Coronary artery (tissue), 2 donors: ENCODE results near the gene CTPS2.
"Not testable (repeated sequence)": the region's sequence is repeated elsewhere in the genome, so short reads cannot be mapped to it uniquely, and the experiment has no call there.

ENCODE experiments used
- DNase-seq: peaks from one replicate; pipeline ENCODE4 v3.0.0-alpha.2; 2017; ENCODE audit warnings: low spot score
- H3K27ac ChIP-seq, 2 donors: fragments of 200-600 bp; sonication (generic); one replicate each; pipeline ENCODE4 v1.5.1; 2016 to 2019
- H3K4me3 ChIP-seq: fragments of 200-600 bp; sonication (generic); 2 replicates; pipeline ENCODE4 v1.5.1; 2016; ENCODE audit warnings: mild to moderate bottlenecking, moderate library complexity
- TF ChIP-seq, protein P1 (sequence below): fragments of 200-600 bp; sonication (generic); IDR thresholded peaks from one replicate; pipeline ENCODE4 v1.5.1; 2019; ENCODE audit warnings: antibody characterized with exemption

The CTPS2 gene

DNA sequence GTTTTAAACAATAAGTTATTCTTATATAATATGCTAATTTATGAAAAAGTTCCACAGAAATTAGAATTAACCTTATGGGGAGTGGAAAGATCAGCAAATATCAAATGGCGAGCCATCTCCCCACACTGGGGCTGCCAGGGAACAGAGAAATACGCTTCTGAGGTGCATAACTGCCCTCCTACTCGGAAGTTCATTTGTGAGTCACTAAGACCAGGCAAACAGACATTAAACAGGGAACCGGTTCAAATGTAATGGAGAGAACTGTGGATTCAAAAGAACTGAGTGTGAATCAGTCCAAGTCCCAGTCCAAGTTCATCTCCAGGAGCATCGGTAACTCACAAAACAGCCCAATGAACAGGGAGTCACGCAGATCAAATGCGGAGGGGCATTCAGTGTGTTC lies 73.9 kb downstream of the CTPS2 start:
- H3K27ac ChIP-seq: no peak overlapping the region
- H3K4me3 ChIP-seq: no peak overlapping the region
- no peak for DNase-seq
- TF ChIP-seq, protein P1, sequence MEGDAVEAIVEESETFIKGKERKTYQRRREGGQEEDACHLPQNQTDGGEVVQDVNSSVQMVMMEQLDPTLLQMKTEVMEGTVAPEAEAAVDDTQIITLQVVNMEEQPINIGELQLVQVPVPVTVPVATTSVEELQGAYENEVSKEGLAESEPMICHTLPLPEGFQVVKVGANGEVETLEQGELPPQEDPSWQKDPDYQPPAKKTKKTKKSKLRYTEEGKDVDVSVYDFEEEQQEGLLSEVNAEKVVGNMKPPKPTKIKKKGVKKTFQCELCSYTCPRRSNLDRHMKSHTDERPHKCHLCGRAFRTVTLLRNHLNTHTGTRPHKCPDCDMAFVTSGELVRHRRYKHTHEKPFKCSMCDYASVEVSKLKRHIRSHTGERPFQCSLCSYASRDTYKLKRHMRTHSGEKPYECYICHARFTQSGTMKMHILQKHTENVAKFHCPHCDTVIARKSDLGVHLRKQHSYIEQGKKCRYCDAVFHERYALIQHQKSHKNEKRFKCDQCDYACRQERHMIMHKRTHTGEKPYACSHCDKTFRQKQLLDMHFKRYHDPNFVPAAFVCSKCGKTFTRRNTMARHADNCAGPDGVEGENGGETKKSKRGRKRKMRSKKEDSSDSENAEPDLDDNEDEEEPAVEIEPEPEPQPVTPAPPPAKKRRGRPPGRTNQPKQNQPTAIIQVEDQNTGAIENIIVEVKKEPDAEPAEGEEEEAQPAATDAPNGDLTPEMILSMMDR: no peak

DNA sequence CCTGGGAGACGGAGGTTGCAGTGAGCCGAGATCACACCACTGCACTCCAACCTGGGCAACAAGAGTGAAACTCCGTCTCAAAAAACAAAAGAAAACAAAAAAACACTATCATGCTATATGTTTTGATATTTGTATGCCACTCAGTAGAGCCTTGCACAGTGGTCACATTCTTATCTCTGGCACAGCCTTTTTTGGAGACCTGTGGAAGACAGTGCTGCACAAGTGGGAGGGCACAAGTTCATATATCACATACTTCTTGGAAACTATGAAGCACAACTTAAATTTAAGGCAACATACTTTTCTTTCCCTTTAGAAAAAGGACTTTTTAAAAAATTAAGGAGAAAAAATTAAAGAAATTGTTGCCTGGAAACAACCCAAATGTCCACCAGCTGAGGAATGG lies 76.9 kb downstream of the CTPS2 start:
- TF ChIP-seq, protein P1: no peak
- Histone ChIP-seq H3K27ac (no peak overlapping the region), H3K4me3 (no peak overlapping the region)
- no peak for DNase-seq

DNA sequence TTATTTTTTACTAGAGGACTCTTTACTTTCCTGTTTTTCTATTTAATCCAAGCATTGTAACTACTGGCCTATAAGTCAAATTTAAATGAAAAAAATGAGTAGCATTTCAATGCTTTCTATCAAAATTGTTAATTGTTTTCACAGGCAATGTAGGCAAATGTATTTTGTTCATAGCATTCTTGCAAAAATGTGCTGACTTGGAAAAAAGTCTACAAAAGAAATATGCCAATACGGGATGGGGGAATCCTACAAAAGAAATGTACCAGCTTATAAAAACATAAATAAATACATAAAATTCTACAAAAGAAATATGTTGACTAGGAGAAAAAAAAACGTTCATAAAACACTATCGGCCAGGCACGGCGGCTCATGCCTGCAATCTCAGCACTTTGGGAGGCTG lies 77.4 kb downstream of the CTPS2 start:
- Histone ChIP-seq H3K27ac (no peak overlapping the region), H3K4me3 (no peak overlapping the region)
- DNase-seq: no peak
- TF ChIP-seq, protein P1: no peak

DNA sequence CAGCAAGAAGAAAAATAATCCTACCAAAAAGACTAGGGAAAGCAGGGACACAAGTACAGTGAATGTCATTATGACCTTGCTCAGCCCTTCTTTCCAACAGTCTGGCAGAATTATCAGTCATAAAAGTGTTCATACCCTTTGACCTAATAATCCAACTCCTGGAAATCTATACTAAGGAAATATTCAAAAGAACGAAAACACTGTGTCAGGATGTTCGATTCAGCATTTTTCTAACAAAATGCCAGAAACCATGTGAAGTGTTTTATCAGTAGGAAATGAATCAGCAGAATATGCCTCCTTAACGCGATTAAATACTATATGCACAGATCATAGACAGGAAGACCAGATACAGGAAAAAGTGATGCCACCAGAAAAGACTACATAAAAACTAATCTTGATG lies 78.7 kb downstream of the CTPS2 start:
- no peak for DNase-seq
- TF ChIP-seq, protein P1: no peak
- H3K4me3 ChIP-seq: no peak overlapping the region
- H3K27ac ChIP-seq: no peak overlapping the region

DNA sequence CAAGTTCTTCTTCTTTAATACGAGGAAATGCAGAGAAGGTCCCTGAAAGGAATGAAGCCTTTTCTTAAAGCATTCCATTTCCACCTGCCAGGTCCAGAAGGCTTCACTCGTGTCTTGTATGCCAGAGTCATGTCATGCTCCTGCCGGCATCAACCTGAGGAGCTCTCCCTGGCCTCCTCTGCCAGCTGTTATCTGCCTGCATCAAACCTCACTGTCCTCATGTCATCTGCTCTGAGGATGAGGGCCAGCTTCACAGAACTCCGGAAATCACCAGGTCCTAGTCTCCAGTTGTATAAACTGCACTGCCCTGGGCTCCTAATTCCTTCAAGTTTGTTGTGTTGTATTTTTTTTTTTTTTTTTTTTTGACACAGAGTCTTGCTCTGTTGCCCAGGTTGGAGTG lies 82.6 kb downstream of the CTPS2 start:
- no peak overlapping the region for H3K27ac ChIP-seq
- no peak overlapping the region for H3K4me3 ChIP-seq
- TF ChIP-seq, protein P1: no peak
- DNase-seq: no peak

DNA sequence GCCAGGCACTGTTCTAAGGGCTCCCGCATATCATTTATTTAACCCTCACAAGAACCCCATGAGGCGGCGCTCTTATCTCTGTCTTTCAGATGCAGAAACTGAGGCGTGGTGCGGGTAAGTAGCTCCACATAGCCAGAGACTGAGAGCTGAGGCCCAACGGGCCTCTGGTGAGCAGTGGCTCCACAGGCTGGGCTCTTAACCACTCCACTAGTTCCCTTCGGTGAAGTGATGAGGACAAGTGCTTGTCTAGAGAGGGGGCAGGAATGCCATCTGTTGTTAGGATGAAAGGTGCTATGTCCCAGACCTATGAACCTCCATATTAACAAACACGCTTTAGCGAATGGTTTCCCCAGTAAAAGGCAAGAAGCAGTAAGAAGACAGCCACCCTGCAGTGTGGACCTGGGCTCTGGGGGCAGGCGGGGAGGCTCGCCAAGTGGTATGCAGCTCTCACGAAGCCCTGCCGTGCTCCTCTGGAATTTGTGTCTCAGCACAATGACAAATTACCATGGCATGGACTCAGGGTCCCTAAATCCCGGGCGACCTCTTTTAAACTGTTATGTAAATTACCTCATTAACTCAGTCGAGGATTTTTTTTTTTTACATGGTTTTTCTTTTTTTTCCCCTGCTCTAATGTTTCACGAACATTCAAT lies 83.4 kb downstream of the CTPS2 start:
- TF ChIP-seq, protein P1: no peak
- DNase-seq: no peak
- H3K27ac ChIP-seq: no peak overlapping the region
- H3K4me3 ChIP-seq: no peak overlapping the region

DNA sequence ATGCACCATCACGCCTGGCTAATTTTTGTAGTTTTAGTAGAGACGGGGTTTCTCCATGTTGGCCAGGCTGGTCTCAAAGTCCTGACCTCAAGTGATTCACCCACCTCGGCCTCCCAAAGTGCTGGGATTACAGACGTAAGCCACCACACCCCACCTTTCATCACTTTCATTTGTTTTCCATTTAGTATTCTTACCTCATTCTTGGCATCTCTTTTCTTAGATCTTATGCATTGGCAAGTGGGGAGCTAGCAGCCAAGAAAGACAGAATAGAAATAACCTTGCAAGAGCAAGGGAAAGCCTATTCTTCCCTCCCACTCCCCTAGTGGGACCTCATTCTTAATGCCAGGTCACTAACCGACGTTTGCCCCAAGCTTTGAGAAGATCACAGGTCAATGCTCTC lies 84.0 kb downstream of the CTPS2 start:
- DNase-seq, H3K27ac ChIP-seq, H3K4me3 ChIP-seq: not testable (repeated sequence)
